GM12878 (cell line): ENCODE measurements around the gene SLX4IP. TPM values are rescaled to one million over a fixed set of nuclear protein-coding genes. Genes with fewer than 3 reads are reported as not detected.

Experiments
- ATAC-seq: fragments of 200-7000 bp; cut with Tn5 transposase; 3 replicates; pipeline ENCODE4 v1.9.1; 2020; ENCODE audit warnings: mild to moderate bottlenecking, moderate library complexity
- BruUV-seq: library from RNA; stranded (reverse); fragments of 400-500 nt; replicated peaks from 2 replicates; lab custom pipeline; 2021; lab: Mats Ljungman, UMichigan
- CTCF ChIA-PET: fragments of 300-600 bp; sonication (Branson Sonifier 250); formaldehyde crosslinking; extraction: SDS; loops from one replicate; lab custom pipeline; 2021; ENCODE audit warnings: inconsistent platforms; lab: Yijun Ruan, JAX
- POLR2A ChIA-PET: fragments of 350-600 bp; formaldehyde crosslinking; extraction: SDS; loops from one replicate; lab custom pipeline; 2021; ENCODE audit warnings: inconsistent platforms; lab: Charles Lee
- RAD21 ChIA-PET: fragments of 300-600 bp; sonication (Branson Sonifier 250); formaldehyde crosslinking; loops from one replicate; lab custom pipeline; 2023; ENCODE audit warnings: antibody characterized with exemption; ENCODE audit not compliant: unreplicated experiment; lab: Charles Lee
- SMC1A ChIA-PET: fragments of 300-600 bp; sonication (Branson Sonifier 250); formaldehyde crosslinking; loops from one replicate; lab custom pipeline; 2023; ENCODE audit not compliant: unreplicated experiment, uncharacterized antibody; lab: Charles Lee
- DNase-seq: peaks from one replicate; pipeline ENCODE4 v3.0.0-alpha.2; 2011; ENCODE audit warnings: low read depth, low spot score
- FAIRE-seq: peaks from 3 replicates; lab custom pipeline; 2011; peaks lifted over from hg19 to GRCh38; lab: Jason Lieb, UNC
- H2AFZ ChIP-seq: 2 replicates; pipeline ENCODE4 v1.6.0; 2011; ENCODE audit warnings: low read depth, low read length, control low read depth; ENCODE audit not compliant: control insufficient read depth
- H3K27ac ChIP-seq: 2 replicates; pipeline ENCODE4 v1.5.1; 2011; ENCODE audit warnings: control low read depth; ENCODE audit not compliant: control insufficient read depth, insufficient read depth
- H3K27me3 ChIP-seq, 2 experiments: replicated peaks in 1 of 2; 2 replicates each; pipeline versions ENCODE4 v1.6.0 to v1.6.1; 2011; ENCODE audit warnings: low read length in 1 of 2; ENCODE audit not compliant: control insufficient read depth in 2 of 2, insufficient read depth in 2 of 2
- H3K36me3 ChIP-seq, 2 experiments: 2 replicates each; pipeline ENCODE4 v1.5.1; 2011; ENCODE audit warnings: low read length in 1 of 2; ENCODE audit not compliant: control insufficient read depth in 2 of 2, insufficient read depth in 2 of 2
- H3K4me1 ChIP-seq: 2 replicates; pipeline ENCODE4 v1.6.1; 2011; ENCODE audit warnings: mild to moderate bottlenecking, low read length, moderate library complexity, mixed read lengths; ENCODE audit not compliant: control insufficient read depth, insufficient read depth
- H3K4me2 ChIP-seq: 2 replicates; pipeline ENCODE4 v1.6.0; 2011; ENCODE audit warnings: control low read depth; ENCODE audit not compliant: control insufficient read depth, insufficient read depth
- H3K4me3 ChIP-seq: fragments of 200-600 bp; sonication (generic); 2 replicates; pipeline ENCODE4 v1.5.1; 2016
- H3K79me2 ChIP-seq: 2 replicates; pipeline ENCODE4 v1.6.0; 2011; ENCODE audit warnings: low read length; ENCODE audit not compliant: control insufficient read depth, insufficient read depth
- H3K9ac ChIP-seq: 2 replicates; pipeline ENCODE4 v1.8.0; 2011; ENCODE audit warnings: low read length, control low read depth, mixed read lengths; ENCODE audit not compliant: control insufficient read depth, insufficient read depth
- H3K9me3 ChIP-seq: replicated peaks from 3 replicates; pipeline ENCODE4 v1.5.1; 2011; ENCODE audit warnings: mild to moderate bottlenecking, low read length; ENCODE audit not compliant: control insufficient read depth, insufficient read depth
- H4K20me1 ChIP-seq: 2 replicates; pipeline ENCODE4 v1.6.0; 2011; ENCODE audit not compliant: control insufficient read depth, insufficient read depth
- CHD1 ChIP-seq: IDR thresholded peaks from 2 replicates; pipeline ENCODE4 v1.6.1; 2012; ENCODE audit warnings: low read depth, low read length, improper control_type of control experiment
- CHD2 ChIP-seq: IDR thresholded peaks from 2 replicates; pipeline ENCODE4 v1.6.1; 2011; ENCODE audit warnings: low read depth, low read length, improper control_type of control experiment, borderline replicate concordance
- CHD4 ChIP-seq: fragments of 200-600 bp; sonication (generic); IDR thresholded peaks from 2 replicates; pipeline ENCODE4 v1.6.1; 2016; ENCODE audit warnings: mild to moderate bottlenecking
- E2F8 ChIP-seq: fragments of 450-650 bp; IDR thresholded peaks from 2 replicates; pipeline ENCODE4 v1.6.1; 2018; ENCODE audit warnings: mild to moderate bottlenecking, low read depth, moderate library complexity; ENCODE audit not compliant: partially characterized antibody
- EP300 ChIP-seq, 2 experiments: fragments of 150-350 bp in 1 of 2; IDR thresholded peaks; 2 replicates each; pipeline ENCODE4 v1.6.1; 2011 to 2012; ENCODE audit warnings: low read depth in 2 of 2, low read length in 2 of 2, borderline replicate concordance in 1 of 2, improper control_type of control experiment in 1 of 2, inconsistent platforms in 1 of 2; ENCODE audit not compliant: control insufficient read depth in 1 of 2
- ESRRA ChIP-seq: IDR thresholded peaks from 2 replicates; pipeline ENCODE4 v1.6.1; 2012; ENCODE audit warnings: mild to moderate bottlenecking, low read length, improper control_type of control experiment
- FOS ChIP-seq: IDR thresholded peaks from 3 replicates; pipeline ENCODE4 v1.6.1; 2011; ENCODE audit warnings: borderline replicate concordance; ENCODE audit not compliant: insufficient read length; ENCODE audit errors: extremely low read depth
- IKZF2 ChIP-seq, 2 experiments: fragments of 450-650 bp; IDR thresholded peaks; 2 replicates each; pipeline ENCODE4 v1.6.1; 2017; ENCODE audit warnings: mild to moderate bottlenecking in 2 of 2, moderate library complexity in 2 of 2
- JUNB ChIP-seq: IDR thresholded peaks from 2 replicates; pipeline ENCODE4 v1.6.1; 2016; ENCODE audit warnings: antibody characterized with exemption, mild to moderate bottlenecking
- KLF5 ChIP-seq: fragments of 450-650 bp; IDR thresholded peaks from 2 replicates; pipeline ENCODE4 v1.6.1; 2014; ENCODE audit warnings: mild to moderate bottlenecking; ENCODE audit not compliant: partially characterized antibody
- MXI1 ChIP-seq: fragments of 150-350 bp; IDR thresholded peaks from 2 replicates; pipeline ENCODE4 v1.6.1; 2011; ENCODE audit warnings: low read depth, mild to moderate bottlenecking, inconsistent platforms, low read length, improper control_type of control experiment
- MYC ChIP-seq: IDR thresholded peaks from 2 replicates; pipeline ENCODE4 v1.6.1; 2011; ENCODE audit warnings: mild to moderate bottlenecking, low read length, moderate library complexity, inconsistent platforms; ENCODE audit not compliant: insufficient read depth, insufficient replicate concordance, insufficient read length, severe bottlenecking
- NR2C2 ChIP-seq: IDR thresholded peaks from 2 replicates; pipeline ENCODE4 v1.6.1; 2011; ENCODE audit warnings: borderline replicate concordance, low read depth; ENCODE audit not compliant: control insufficient read depth, insufficient read length
- PML ChIP-seq: IDR thresholded peaks from 2 replicates; pipeline ENCODE4 v1.6.1; 2012; ENCODE audit warnings: low read length, inconsistent platforms
- SMAD5 ChIP-seq: IDR thresholded peaks from 2 replicates; pipeline ENCODE4 v1.6.1; 2016; ENCODE audit warnings: antibody characterized with exemption, low read depth
- SRF ChIP-seq, 2 experiments: IDR thresholded peaks; 2 replicates each; pipeline ENCODE4 v1.6.1; 2011; ENCODE audit warnings: low read depth in 2 of 2, low read length in 2 of 2, mild to moderate bottlenecking in 1 of 2, moderate library complexity in 1 of 2
- ZNF24 ChIP-seq: fragments of 450-650 bp; IDR thresholded peaks from 2 replicates; pipeline ENCODE4 v1.6.1; 2017; ENCODE audit warnings: antibody characterized with exemption, mild to moderate bottlenecking
- WGBS: methylation state at CpG from one replicate; pipeline ENCODE4 v1.1.6; 2016; ENCODE audit warnings: low lambda C conversion rate; ENCODE audit not compliant: insufficient replicate concordance, insufficient coverage; ENCODE audit errors: missing lambda C conversion rate; 5-methylcytosine and 5-hydroxymethylcytosine counted together
- in situ Hi-C: fragments of 300-500 bp; cut with MboI; formaldehyde crosslinking; loops from 9 replicates; pipeline ENCODE4 v1.14.3; 2018; ENCODE audit warnings: mixed read lengths
- intact Hi-C: fragments of 100-400 bp; cut with micrococcal nuclease; formaldehyde crosslinking; loops from one replicate; pipeline ENCODE4 v1.14.2; 2022; ENCODE audit not compliant: unreplicated experiment
- polyA plus RNA-seq, 11 experiments: library from polyadenylated mRNA; depleted of rRNA in 4 of 11; unstranded in 6 of 11; stranded (reverse) in 5 of 11; fragments of >200 nt; fragmentation: Nextera tagmentation in 4 of 11; fragmentation: Illumina TruSeq in 1 of 11; extraction: Ambion mirVana in 4 of 11; extraction: Trizol in 1 of 11; gene quantifications; 1 replicate in 1 of 11; 2 replicates in 10 of 11; pipeline versions ENCODE4 v1.2.1 to v1.2.3, GENCODE V29; 2011 to 2016; ENCODE audit warnings: inconsistent platforms in 2 of 11, missing spikeins in 2 of 11, low read depth in 1 of 11
- total RNA-seq, 4 experiments: library from RNA; depleted of rRNA in 3 of 4; stranded (reverse); fragments of >200 nt in 3 of 4; fragmentation: Illumina TruSeq in 1 of 4; extraction: Trizol in 1 of 4; gene quantifications; 2 replicates each; pipeline versions ENCODE4 v1.2.1 to v1.2.3, GENCODE V29; 2013 to 2021
- TF ChIP-seq, protein P1 (sequence below): fragments of 150-350 bp; IDR thresholded peaks from 2 replicates; pipeline ENCODE4 v1.6.1; 2016; ENCODE audit warnings: low read depth, low read length

SLX4IP gene
- total and polyA plus RNA-seq, 10 of the 15 experiments (the other 5 are each of a cell fraction or from before 2014, with no cell fraction given), result 2.2 to 11.0 (median 6.3) TPM

- DNase-seq (no peak), ATAC-seq (no peak), FAIRE-seq (no peak)
- RAD21 ChIA-PET, result interaction anchor here (1.2 to 1.6 kb wide), 3 partner anchors 9 to 71 kb away, joined by 3 to 6 read pairs (median 4); no protein-coding TSS in a partner anchor
- Histone ChIP-seq H3K36me3 (no peaks in the 10 kb centered on the region), H4K20me1 (no peaks in the 10 kb centered on the region), H3K27ac (no peak overlapping the region), H2AFZ (no peak overlapping the region), H3K79me2 (no peaks in the 10 kb centered on the region; the same call in 1 of the 2 replicates), H3K9ac (no peak overlapping the region), H3K9me3 (no peaks in the 10 kb centered on the region), H3K4me2 (no peak overlapping the region), H3K4me3 (no peak overlapping the region), H3K4me1 (peaks cover 26% of the 10 kb centered on the region), H3K27me3 (no peaks in the 10 kb centered on the region)
- intact Hi-C loops (no loop called here), in situ Hi-C loops (no loop called here)
- SMC1A ChIA-PET, result interaction anchor here (0.6 to 1.6 kb wide), 5 partner anchors 10 to 1976 kb away, joined by 3 to 5 read pairs (median 3); no protein-coding TSS in a partner anchor
- POLR2A ChIA-PET, result no interaction called here
- WGBS, result 98% methylated on average over 3 of the region's 3 CpGs
- no TSS peak for BruUV-seq
- CTCF ChIA-PET, result interaction anchor here (0.9 to 3.8 kb wide), 4 partner anchors 15 to 410 kb away, joined by 3 to 27 read pairs (median 3); no protein-coding TSS in a partner anchor
- TF ChIP-seq CHD1 (no peak), MYC (no peak), FOS (no peak), CHD4 (no peak), E2F8 (no peak), IKZF2 (IDR thresholded peaks at IDR 0.05) (no peak), CHD2 (no peak), KLF5 (no peak), SMAD5 (no peak), JUNB (no peak), PML (no peak), MXI1 (no peak), NR2C2 (no peak), ESRRA (no peak), EP300 (IDR thresholded peaks at IDR 0.05; ENCODE audit: borderline replicate concordance in 1 of 2, control insufficient read depth in 1 of 2, low read depth in 2 of 2, low read length in 2 of 2) (no peak), SRF (IDR thresholded peaks at IDR 0.05; ENCODE audit: low read depth in 2 of 2, low read length in 2 of 2) (no peak), ZNF24 (no peak)
- TF ChIP-seq, protein P1, sequence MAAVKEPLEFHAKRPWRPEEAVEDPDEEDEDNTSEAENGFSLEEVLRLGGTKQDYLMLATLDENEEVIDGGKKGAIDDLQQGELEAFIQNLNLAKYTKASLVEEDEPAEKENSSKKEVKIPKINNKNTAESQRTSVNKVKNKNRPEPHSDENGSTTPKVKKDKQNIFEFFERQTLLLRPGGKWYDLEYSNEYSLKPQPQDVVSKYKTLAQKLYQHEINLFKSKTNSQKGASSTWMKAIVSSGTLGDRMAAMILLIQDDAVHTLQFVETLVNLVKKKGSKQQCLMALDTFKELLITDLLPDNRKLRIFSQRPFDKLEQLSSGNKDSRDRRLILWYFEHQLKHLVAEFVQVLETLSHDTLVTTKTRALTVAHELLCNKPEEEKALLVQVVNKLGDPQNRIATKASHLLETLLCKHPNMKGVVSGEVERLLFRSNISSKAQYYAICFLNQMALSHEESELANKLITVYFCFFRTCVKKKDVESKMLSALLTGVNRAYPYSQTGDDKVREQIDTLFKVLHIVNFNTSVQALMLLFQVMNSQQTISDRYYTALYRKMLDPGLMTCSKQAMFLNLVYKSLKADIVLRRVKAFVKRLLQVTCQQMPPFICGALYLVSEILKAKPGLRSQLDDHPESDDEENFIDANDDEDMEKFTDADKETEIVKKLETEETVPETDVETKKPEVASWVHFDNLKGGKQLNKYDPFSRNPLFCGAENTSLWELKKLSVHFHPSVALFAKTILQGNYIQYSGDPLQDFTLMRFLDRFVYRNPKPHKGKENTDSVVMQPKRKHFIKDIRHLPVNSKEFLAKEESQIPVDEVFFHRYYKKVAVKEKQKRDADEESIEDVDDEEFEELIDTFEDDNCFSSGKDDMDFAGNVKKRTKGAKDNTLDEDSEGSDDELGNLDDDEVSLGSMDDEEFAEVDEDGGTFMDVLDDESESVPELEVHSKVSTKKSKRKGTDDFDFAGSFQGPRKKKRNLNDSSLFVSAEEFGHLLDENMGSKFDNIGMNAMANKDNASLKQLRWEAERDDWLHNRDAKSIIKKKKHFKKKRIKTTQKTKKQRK, result no peak
Measured at GRCh38 chr20:10549511-10549910, 114.4 kb downstream of the SLX4IP start.
